ENCODE measurements around the gene TMEM145. TPM values are rescaled to one million over a fixed set of nuclear protein-coding genes. Genes with fewer than 3 reads are reported as not detected.

TMEM145 gene
- total and polyA plus RNA-seq, 10 of the 15 experiments (the other 5 are each of a cell fraction or from before 2014, with no cell fraction given): 0.04 to 0.97 (median 0.16) TPM; not detected in 4

DNA sequence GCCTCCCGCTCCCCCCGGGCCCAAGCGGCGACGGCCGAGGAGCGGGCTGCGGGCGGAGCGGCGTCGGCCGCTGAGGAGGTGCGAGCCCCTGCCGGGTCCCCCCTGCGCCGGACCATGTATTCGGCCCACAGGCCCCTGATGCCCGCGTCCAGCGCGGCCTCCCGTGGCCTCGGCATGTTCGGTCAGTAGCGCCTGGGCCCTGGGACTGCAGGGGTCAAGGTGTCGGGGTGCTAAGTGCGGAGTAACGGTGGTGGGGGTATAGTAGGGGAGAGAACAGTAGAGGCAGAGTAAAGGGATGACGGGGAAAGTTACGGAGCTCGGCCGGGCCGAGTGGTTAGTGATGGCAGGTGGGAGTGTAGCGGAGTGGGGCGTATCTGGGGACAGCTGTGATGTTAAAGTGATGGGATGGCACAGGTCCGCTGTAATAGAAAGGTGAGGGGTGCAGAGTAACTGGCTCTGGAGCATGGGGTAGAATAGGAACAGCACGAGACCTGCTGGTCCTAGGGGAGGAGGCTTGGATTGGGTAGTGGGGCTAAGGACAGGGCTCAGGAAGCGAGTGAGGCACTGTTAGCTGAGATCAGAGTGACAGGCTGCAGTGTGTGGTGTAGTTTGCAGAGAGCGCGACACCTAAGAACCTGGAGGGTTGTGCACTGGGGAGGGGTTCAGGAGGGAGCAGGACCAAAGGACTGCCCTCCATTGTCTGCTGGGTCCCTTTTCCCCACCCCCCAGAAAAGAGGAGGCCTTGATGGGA is 28.3 kb upstream of the TMEM145 start (continued):
- TF ChIP-seq, protein P1, sequence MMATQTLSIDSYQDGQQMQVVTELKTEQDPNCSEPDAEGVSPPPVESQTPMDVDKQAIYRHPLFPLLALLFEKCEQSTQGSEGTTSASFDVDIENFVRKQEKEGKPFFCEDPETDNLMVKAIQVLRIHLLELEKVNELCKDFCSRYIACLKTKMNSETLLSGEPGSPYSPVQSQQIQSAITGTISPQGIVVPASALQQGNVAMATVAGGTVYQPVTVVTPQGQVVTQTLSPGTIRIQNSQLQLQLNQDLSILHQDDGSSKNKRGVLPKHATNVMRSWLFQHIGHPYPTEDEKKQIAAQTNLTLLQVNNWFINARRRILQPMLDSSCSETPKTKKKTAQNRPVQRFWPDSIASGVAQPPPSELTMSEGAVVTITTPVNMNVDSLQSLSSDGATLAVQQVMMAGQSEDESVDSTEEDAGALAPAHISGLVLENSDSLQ (IDR thresholded peaks at IDR 0.05): peak; percentile 75
- TF ChIP-seq ZNF207 (IDR thresholded peaks at IDR 0.05; ENCODE audit: borderline replicate concordance): no peak
- no peak for TF ChIP-seq ZBTB40 (IDR thresholded peaks at IDR 0.05; ENCODE audit: borderline replicate concordance)
- TF ChIP-seq SPI1 (IDR thresholded peaks at IDR 0.05; ENCODE audit: borderline replicate concordance, insufficient read depth, low read depth, low read length): no peak
- TF ChIP-seq, protein P2, sequence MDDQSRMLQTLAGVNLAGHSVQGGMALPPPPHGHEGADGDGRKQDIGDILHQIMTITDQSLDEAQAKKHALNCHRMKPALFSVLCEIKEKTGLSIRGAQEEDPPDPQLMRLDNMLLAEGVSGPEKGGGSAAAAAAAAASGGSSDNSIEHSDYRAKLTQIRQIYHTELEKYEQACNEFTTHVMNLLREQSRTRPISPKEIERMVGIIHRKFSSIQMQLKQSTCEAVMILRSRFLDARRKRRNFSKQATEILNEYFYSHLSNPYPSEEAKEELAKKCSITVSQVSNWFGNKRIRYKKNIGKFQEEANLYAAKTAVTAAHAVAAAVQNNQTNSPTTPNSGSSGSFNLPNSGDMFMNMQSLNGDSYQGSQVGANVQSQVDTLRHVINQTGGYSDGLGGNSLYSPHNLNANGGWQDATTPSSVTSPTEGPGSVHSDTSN (IDR thresholded peaks at IDR 0.05; ENCODE audit: insufficient replicate concordance, low read depth, low read length): peak; percentile 19
- TF ChIP-seq HSF1 (IDR thresholded peaks at IDR 0.05; ENCODE audit: low read depth, low read length): no peak
- TF ChIP-seq EGR1 (IDR thresholded peaks at IDR 0.05; ENCODE audit: borderline replicate concordance in 1 of 2, low read depth in 2 of 2, low read length in 2 of 2): no peak
- no peak for TF ChIP-seq ZBTB4 (CRISPR knock-in tag; IDR thresholded peaks at IDR 0.05)
- no peak for TF ChIP-seq REST (IDR thresholded peaks at IDR 0.05; ENCODE audit: low read depth, low read length)
- peak; percentile 29; the same call in 1 of the 2 replicates for TF ChIP-seq NR2F1 (conservative IDR thresholded peaks at IDR 0.05)

All from GM12878 (cell line).